ENCODE results near the gene GNAI2.

DNA sequence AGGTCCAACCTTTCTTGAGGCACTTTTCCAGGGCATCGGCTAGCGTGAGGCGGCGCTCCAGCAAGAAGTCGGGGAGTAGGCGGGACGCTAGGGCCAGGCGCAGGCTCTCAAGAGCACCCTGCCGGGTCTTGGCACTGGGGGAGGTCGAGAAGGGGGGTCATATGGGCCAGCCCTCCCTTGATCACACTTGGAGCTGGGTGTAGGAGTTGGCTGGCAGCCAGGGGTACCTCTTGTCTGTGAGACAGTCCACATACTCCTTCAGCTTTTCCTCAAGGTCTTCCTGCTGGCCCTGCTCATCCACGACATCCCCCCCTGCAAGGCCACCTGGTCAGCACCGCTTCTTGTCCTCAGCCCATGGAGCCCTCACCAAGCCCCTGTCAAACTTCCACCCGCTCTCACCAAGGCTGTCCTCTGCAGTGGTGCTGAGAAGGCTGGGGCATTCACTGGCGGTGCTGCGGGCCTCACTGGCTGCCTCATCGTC lies 54.2 kb downstream of the GNAI2 start:
- TF ChIP-seq, protein P1, sequence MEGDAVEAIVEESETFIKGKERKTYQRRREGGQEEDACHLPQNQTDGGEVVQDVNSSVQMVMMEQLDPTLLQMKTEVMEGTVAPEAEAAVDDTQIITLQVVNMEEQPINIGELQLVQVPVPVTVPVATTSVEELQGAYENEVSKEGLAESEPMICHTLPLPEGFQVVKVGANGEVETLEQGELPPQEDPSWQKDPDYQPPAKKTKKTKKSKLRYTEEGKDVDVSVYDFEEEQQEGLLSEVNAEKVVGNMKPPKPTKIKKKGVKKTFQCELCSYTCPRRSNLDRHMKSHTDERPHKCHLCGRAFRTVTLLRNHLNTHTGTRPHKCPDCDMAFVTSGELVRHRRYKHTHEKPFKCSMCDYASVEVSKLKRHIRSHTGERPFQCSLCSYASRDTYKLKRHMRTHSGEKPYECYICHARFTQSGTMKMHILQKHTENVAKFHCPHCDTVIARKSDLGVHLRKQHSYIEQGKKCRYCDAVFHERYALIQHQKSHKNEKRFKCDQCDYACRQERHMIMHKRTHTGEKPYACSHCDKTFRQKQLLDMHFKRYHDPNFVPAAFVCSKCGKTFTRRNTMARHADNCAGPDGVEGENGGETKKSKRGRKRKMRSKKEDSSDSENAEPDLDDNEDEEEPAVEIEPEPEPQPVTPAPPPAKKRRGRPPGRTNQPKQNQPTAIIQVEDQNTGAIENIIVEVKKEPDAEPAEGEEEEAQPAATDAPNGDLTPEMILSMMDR (conservative IDR thresholded peaks at IDR 0.05; ENCODE audit: low read length): no peak
- TF ChIP-seq EZH2phosphoT487 (IDR thresholded peaks at IDR 0.05; ENCODE audit: borderline replicate concordance): no peak
